Measurements from ENCODE around the gene KANSL1. TPM values are rescaled to one million over a fixed set of nuclear protein-coding genes. Genes with fewer than 3 reads are reported as not detected.

The KANSL1 gene
- total and polyA plus RNA-seq, 9 donors, result 30.4 to 107 (median 77.7) TPM

DNA sequence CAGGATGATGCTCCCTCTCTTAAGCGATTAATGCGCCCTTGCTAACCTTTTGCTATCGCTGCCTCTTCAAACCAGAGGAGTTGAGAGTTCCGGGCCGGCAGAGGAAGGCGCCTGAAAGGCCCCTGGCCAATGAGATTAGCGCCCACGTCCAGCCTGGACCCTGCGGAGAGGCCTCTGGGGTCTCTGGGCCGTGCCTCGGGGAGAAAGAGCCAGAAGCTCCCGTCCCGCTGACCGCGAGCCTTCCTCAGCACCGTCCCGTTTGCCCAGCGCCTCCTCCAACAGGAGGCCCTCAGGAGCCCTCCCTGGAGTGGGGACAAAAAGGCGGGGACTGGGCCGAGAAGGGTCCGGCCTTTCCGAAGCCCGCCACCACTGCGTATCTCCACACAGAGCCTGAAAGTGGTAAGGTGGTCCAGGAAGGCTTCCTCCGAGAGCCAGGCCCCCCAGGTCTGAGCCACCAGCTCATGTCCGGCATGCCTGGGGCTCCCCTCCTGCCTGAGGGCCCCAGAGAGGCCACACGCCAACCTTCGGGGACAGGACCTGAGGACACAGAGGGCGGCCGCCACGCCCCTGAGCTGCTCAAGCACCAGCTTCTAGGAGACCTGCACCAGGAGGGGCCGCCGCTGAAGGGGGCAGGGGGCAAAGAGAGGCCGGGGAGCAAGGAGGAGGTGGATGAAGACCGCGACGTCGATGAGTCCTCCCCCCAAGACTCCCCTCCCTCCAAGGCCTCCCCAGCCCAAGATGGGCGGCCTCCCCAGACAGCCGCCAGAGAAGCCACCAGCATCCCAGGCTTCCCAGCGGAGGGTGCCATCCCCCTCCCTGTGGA, 210.2 kb downstream of the KANSL1 start:
- WGBS, 3 donors, result 88 to 90% (median 88%) methylated on average over 41 of the region's 41 CpGs

DNA sequence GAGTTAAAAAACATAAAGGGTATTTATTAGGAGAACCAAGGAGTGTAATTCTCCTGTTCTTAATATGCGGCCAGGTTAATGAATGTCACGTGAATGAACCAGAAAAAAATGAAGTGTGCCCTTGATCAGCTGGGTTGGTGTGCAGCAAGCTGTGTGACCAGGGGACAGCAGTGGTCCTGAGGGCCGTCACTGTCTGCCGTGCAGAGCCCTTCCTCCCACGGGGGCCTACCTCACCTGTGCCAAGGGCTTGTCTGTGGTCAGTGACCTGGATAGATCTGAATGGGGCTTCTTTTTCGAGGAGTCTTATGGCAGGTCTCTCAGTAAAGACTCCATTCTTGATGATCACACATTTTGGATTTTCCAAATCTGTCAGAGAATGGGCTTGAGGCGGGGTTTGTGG, 211.9 kb downstream of the KANSL1 start:
- Histone ChIP-seq H3K4me3 (no peak overlapping the region), H3K27me3 (no peaks in the 10 kb centered on the region), H3K36me3 (no peaks in the 10 kb centered on the region), H3K9me3 (no peaks in the 10 kb centered on the region), H3K27ac (no peak overlapping the region), H3K4me1 (ENCODE audit: insufficient read depth) (no peaks in the 10 kb centered on the region)
- no peak for TF ChIP-seq POLR2A (IDR thresholded peaks at IDR 0.05)
- TF ChIP-seq EP300 (IDR thresholded peaks at IDR 0.05), result no peak
- TF ChIP-seq CTCF (IDR thresholded peaks at IDR 0.05), result no peak
- intact Hi-C loops (cut with DNase I), result no loop called here
- no peak for DNase-seq
- WGBS, 3 donors, result 84 to 87% (median 85%) methylated on average over 7 of the region's 7 CpGs

More for the DNA sequence above, 210.2 kb downstream of the KANSL1 start:
- intact Hi-C loops (cut with DNase I), result no loop called here
- H3K27ac ChIP-seq, result no peak overlapping the region
- H3K27me3 ChIP-seq, result no peaks in the 10 kb centered on the region
- no peak for DNase-seq
- no peaks in the 10 kb centered on the region for H3K4me1 ChIP-seq (ENCODE audit: insufficient read depth)
- H3K36me3 ChIP-seq, result no peaks in the 10 kb centered on the region
- no peak for TF ChIP-seq POLR2A (IDR thresholded peaks at IDR 0.05)
- no peak for TF ChIP-seq CTCF (IDR thresholded peaks at IDR 0.05)
- no peak for TF ChIP-seq EP300 (IDR thresholded peaks at IDR 0.05)
- no peaks in the 10 kb centered on the region for H3K9me3 ChIP-seq
- H3K4me3 ChIP-seq, result no peak overlapping the region

DNA sequence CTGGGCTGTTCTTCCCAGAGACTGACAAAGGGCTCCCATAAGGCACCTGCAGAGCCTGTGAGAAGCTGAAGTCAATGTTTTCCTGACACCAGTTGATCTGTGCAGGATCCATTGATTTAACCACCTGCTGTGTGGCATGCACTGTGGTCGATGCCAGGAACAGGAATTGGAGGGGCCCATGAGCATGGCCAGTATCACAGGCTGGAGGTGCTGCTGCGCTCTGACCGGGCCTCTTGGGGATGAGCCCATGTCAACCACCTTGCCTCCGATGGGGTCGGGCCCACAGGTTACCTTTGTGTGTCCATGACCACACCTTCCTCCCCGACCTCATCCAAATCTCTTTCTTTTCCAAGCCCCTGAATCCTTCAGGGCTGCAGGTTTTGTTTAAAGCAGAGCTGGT, 212.4 kb downstream of the KANSL1 start:
- Histone ChIP-seq H3K4me1 (ENCODE audit: insufficient read depth) (no peaks in the 10 kb centered on the region), H3K27ac (no peak overlapping the region), H3K4me3 (no peak overlapping the region), H3K27me3 (no peaks in the 10 kb centered on the region), H3K36me3 (no peaks in the 10 kb centered on the region), H3K9me3 (no peaks in the 10 kb centered on the region)
- WGBS, 3 donors, result 87 to 92% (median 88%) methylated on average over 6 of the region's 6 CpGs
- TF ChIP-seq POLR2A (IDR thresholded peaks at IDR 0.05) (no peak), EP300 (IDR thresholded peaks at IDR 0.05) (no peak), CTCF (IDR thresholded peaks at IDR 0.05) (no peak)
- intact Hi-C loops (cut with DNase I), result no loop called here
- DNase-seq, result no peak

Small RNAs within 50 kb of the gene (small RNA-seq; reads per million reads assigned to genes)
- not detected for gene RF00019

Other genes starting within 250 kb of the KANSL1 start
- gene STH, start 194.2 kb downstream of the KANSL1 start, total RNA-seq, result not detected
- gene STH, start 194.2 kb downstream of the KANSL1 start, polyA plus RNA-seq, result not detected
- gene LRRC37A, start 101.7 kb upstream of the KANSL1 start, total RNA-seq, result 1 to 10 TPM in 6 of 7 donors, under 1 TPM in 1; 0.60 to 4.8 (median 2.3) TPM
- 1 to 10 TPM in 1 of 2 donors, under 1 TPM in 1; 0.68 to 1.1 TPM for gene LRRC37A, start 101.7 kb upstream of the KANSL1 start, polyA plus RNA-seq
- gene ARL17B, start 168.3 kb upstream of the KANSL1 start, total RNA-seq, result 10 to 100 TPM in 5 of 7 donors, 1 to 10 TPM in 2; 4.7 to 26.6 (median 14.3) TPM
- gene ARL17B, start 168.3 kb upstream of the KANSL1 start, polyA plus RNA-seq, result 10 to 100 TPM in 1 of 2 donors, 1 to 10 TPM in 1; 8.5 to 11.8 TPM